ENCODE data around the gene NPPB. TPM values are rescaled to one million over a fixed set of nuclear protein-coding genes. Genes with fewer than 3 reads are reported as not detected.

The NPPB gene
- total RNA-seq, 2 donors from 2014 or later = not detected

DNA sequence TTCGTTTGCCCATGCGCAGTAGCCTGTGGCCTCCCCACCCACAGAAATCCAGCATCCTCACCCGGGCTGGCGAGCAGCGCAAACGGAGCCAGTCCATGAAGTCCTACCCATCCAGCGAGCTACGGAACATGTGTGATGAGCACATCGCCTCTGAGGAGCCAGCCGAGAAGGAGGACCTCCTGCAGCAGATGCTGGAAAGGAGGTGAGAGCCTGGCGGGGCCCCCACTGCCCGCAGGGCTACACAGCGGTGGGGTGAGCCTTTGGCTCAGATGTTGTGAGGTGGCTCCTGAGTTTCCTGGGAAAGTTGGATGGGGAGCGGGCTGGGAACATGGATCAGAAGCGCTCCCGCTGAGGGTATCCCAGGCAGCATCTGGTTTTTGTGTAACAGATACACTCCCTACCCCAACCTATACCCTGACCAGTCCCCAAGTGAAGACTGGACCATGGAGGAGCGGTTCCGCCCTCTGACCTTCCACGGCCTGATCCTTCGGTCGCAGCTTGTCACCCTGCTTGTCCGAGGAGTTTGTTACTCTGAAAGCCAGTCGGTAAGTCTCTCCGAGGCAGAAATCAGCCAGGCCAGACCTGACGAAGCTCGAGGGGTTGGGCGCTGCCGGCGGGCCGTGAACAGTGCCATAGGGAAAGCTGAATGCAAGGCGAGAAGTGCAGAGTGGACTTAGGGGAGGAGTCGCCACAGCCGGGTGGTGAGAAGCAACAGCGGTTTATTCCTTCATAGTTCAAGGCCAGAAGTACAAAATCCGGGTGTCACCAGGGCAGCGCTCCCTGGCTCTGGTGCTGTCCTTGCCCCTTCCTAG is 21.6 kb downstream of the NPPB start:
- no peaks in the 10 kb centered on the region for H3K9me3 Mint-ChIP-seq
- peaks cover 89% of the 10 kb centered on the region for H3K36me3 Mint-ChIP-seq (ENCODE audit: low read depth)

DNA sequence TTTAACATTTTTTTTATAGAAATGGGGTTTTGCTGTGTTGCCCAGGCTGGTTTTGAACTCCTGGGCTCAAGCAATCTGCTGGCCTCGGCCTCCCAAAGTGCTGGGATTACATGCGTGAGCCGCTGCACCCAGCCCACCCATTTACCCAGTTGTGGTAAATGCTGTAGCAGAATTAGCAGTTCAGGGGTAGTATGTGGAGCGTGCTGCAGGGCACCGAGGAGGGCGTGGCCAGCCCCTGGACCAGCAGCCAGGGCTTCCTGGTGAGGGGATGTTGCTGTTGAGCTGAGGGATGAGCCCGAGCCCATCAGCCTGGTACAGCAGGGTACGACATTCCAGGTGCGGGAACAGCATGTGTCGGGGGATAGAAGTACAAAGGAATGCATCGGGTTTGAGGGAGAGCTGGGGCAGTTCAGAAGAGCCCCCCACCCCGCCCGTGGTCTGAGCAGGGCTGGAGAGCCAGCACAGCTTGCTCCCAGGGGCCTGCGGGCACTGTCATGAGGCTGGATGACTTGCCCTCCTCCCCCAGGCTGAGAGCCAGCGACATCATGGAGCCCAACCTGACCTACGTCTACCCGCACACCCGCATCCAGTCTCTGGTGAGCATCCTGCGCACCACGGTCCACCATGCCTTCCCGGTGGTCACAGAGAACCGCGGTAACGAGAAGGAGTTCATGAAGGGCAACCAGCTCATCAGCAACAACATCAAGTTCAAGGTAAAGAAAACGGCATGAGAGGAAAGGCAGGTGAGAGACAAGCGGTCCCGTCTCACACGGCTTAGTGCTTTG is 23.1 kb downstream of the NPPB start:
- no peak for ATAC-seq (replicated peaks)
- Mint-ChIP-seq H3K36me3 (ENCODE audit: low read depth) (peaks cover 84% of the 10 kb centered on the region), H3K9me3 (no peaks in the 10 kb centered on the region), H3K27me3 (no peaks in the 10 kb centered on the region), H3K4me1 (no peaks in the 10 kb centered on the region), H3K27ac (no peak overlapping the region), H3K4me3 (no peak overlapping the region)

More for the DNA sequence above, 21.6 kb downstream of the NPPB start:
- no peak overlapping the region for H3K4me3 Mint-ChIP-seq
- H3K27me3 Mint-ChIP-seq = no peaks in the 10 kb centered on the region
- H3K4me1 Mint-ChIP-seq = no peaks in the 10 kb centered on the region
- no peak for ATAC-seq (replicated peaks)
- no peak overlapping the region for H3K27ac Mint-ChIP-seq

- no peak for ATAC-seq (replicated peaks)
- no peaks in the 10 kb centered on the region for H3K9me3 Mint-ChIP-seq
- no peaks in the 10 kb centered on the region for H3K4me1 Mint-ChIP-seq
- H3K27me3 Mint-ChIP-seq = no peaks in the 10 kb centered on the region
- H3K36me3 Mint-ChIP-seq (ENCODE audit: low read depth) = peaks cover 77% of the 10 kb centered on the region
- H3K4me3 Mint-ChIP-seq = no peak overlapping the region
- H3K27ac Mint-ChIP-seq = no peak overlapping the region
These were observed 24.8 kb downstream of the NPPB start for GRCh38 chr1:11833900-11834299.

- H3K36me3 Mint-ChIP-seq (ENCODE audit: low read depth) = peaks cover 77% of the 10 kb centered on the region
- no peaks in the 10 kb centered on the region for H3K9me3 Mint-ChIP-seq
- no peaks in the 10 kb centered on the region for H3K27me3 Mint-ChIP-seq
These were observed 25.2 kb downstream of the NPPB start for GRCh38 chr1:11833497-11833896.

GRCh38 chr1:11831945-11832725 is 26.6 kb downstream of the NPPB start:
- ATAC-seq (replicated peaks) = no peak
- Mint-ChIP-seq H3K27me3 (no peaks in the 10 kb centered on the region), H3K9me3 (no peaks in the 10 kb centered on the region), H3K4me1 (no peaks in the 10 kb centered on the region), H3K27ac (no peak overlapping the region), H3K36me3 (ENCODE audit: low read depth) (peaks cover 76% of the 10 kb centered on the region), H3K4me3 (no peak overlapping the region)

More at GRCh38 chr1:11833497-11833896, 25.2 kb downstream of the NPPB start:
- Mint-ChIP-seq H3K4me1 (no peaks in the 10 kb centered on the region), H3K4me3 (no peak overlapping the region), H3K27ac (no peak overlapping the region)
- no peak for ATAC-seq (replicated peaks)

DNA sequence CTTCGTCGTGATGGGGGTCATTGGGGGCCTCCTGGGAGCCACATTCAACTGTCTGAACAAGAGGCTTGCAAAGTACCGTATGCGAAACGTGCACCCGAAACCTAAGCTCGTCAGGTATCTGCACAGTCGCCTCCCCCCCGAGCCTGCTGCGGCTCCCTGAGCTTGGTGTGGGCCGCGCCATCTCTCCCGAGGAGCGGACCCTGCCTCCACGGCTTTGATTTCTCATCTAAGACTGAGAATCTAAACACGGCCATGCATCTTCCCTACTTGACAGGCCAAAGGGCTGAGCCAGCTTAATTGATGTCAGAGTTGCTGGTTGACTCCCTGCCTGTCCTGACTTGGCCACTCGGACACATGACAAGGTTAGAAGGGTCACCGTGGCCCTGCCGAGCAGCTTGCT is 30.2 kb downstream of the NPPB start:
- Mint-ChIP-seq H3K36me3 (ENCODE audit: low read depth) (peaks cover 74% of the 10 kb centered on the region), H3K4me3 (no peak overlapping the region), H3K27ac (peak overlapping the region; percentile 58), H3K4me1 (no peaks in the 10 kb centered on the region), H3K9me3 (no peaks in the 10 kb centered on the region), H3K27me3 (no peaks in the 10 kb centered on the region)
- no peak for ATAC-seq (replicated peaks)

- Mint-ChIP-seq H3K4me1 (no peaks in the 10 kb centered on the region), H3K9me3 (no peaks in the 10 kb centered on the region), H3K27ac (no peak overlapping the region), H3K4me3 (no peak overlapping the region), H3K36me3 (ENCODE audit: low read depth) (peaks cover 69% of the 10 kb centered on the region), H3K27me3 (no peaks in the 10 kb centered on the region)
- no peak for ATAC-seq (replicated peaks)
These were observed 31.8 kb downstream of the NPPB start for GRCh38 chr1:11826946-11827345.

DNA sequence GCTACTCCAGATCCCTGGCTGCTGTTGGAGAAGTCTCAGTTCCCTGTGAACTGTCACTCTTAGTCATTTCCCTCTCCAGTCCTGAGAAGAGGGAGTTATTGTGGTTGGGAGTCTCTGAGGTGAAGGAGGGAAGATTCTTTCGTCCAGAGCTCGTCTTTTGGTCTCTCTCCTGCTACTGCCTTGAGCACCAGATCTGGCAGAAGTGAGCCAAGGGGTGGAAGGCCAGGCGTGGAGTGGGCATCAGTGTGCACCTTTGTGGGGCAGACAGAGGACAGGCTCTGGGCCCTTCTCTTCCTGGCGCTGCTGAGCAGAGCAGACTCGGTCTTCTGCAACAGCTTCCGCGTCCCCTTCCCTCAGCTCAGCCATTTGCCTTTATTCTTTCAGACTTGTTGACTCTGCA is 33.6 kb downstream of the NPPB start:
- Mint-ChIP-seq H3K4me1 (no peaks in the 10 kb centered on the region), H3K27ac (no peak overlapping the region), H3K36me3 (ENCODE audit: low read depth) (peaks cover 73% of the 10 kb centered on the region), H3K9me3 (no peaks in the 10 kb centered on the region), H3K4me3 (no peak overlapping the region), H3K27me3 (no peaks in the 10 kb centered on the region)
- ATAC-seq (replicated peaks) = no peak

GRCh38 chr1:11823366-11824137 is 35.2 kb downstream of the NPPB start:
- no peak for ATAC-seq (replicated peaks)
- Mint-ChIP-seq H3K4me3 (no peak overlapping the region), H3K36me3 (ENCODE audit: low read depth) (peaks cover 77% of the 10 kb centered on the region), H3K4me1 (no peaks in the 10 kb centered on the region), H3K27ac (no peak overlapping the region), H3K27me3 (no peaks in the 10 kb centered on the region), H3K9me3 (no peaks in the 10 kb centered on the region)

DNA sequence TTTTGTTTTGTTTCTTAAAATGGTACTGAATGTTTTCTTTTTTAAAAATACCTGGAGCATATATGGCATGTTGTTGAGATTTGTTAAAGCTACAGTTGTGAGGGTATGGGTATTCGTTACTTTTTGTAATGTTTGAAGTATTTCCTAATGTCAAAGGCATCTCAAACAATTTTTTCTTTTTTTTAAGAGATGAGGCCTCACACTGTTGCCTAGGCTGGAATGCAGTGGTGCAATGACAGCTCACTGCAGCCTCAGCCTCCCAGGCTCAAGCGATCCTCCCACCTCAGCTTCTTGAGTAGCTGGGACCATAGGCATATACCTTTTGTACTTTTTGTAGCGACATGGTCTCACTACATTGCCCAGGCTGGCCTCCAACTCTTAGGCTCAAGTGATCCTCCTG is 36.7 kb downstream of the NPPB start:
- peak overlapping the region; percentile 50 for H3K27ac Mint-ChIP-seq
- H3K27me3 Mint-ChIP-seq = no peaks in the 10 kb centered on the region
- no peak overlapping the region for H3K4me3 Mint-ChIP-seq
- ATAC-seq (replicated peaks) = no peak
- no peaks in the 10 kb centered on the region for H3K9me3 Mint-ChIP-seq
- peaks cover 77% of the 10 kb centered on the region for H3K36me3 Mint-ChIP-seq (ENCODE audit: low read depth)
- H3K4me1 Mint-ChIP-seq = no peaks in the 10 kb centered on the region

- no peak overlapping the region for H3K4me3 Mint-ChIP-seq
- no peaks in the 10 kb centered on the region for H3K27me3 Mint-ChIP-seq
- H3K36me3 Mint-ChIP-seq (ENCODE audit: low read depth) = peaks cover 82% of the 10 kb centered on the region
- no peak for ATAC-seq (replicated peaks)
- H3K9me3 Mint-ChIP-seq = no peaks in the 10 kb centered on the region
- H3K4me1 Mint-ChIP-seq = no peaks in the 10 kb centered on the region
- no peak overlapping the region for H3K27ac Mint-ChIP-seq
These were observed 41.6 kb downstream of the NPPB start for GRCh38 chr1:11817192-11817591.

GRCh38 chr1:11813021-11813420 is 45.7 kb downstream of the NPPB start:
- H3K27ac Mint-ChIP-seq = no peak overlapping the region

More at GRCh38 chr1:11813021-11813420, 45.7 kb downstream of the NPPB start:
- Mint-ChIP-seq H3K4me1 (peaks cover 4% of the 10 kb centered on the region), H3K27me3 (no peaks in the 10 kb centered on the region), H3K4me3 (no peak overlapping the region), H3K9me3 (no peaks in the 10 kb centered on the region), H3K36me3 (ENCODE audit: low read depth) (peaks cover 88% of the 10 kb centered on the region)
- no peak for ATAC-seq (replicated peaks)

All from activated T-helper 17 cell treated with anti-CD3 and anti-CD28 coated beads, Interleukin-2, amount 50 U/mL, for 72 hours (primary cell).